ENCODE data around the gene RBP2. TPM values are rescaled to one million over a fixed set of nuclear protein-coding genes. Genes with fewer than 3 reads are reported as not detected.

The RBP2 gene
- total RNA-seq, 1 donor from 2014 or later: not detected

DNA sequence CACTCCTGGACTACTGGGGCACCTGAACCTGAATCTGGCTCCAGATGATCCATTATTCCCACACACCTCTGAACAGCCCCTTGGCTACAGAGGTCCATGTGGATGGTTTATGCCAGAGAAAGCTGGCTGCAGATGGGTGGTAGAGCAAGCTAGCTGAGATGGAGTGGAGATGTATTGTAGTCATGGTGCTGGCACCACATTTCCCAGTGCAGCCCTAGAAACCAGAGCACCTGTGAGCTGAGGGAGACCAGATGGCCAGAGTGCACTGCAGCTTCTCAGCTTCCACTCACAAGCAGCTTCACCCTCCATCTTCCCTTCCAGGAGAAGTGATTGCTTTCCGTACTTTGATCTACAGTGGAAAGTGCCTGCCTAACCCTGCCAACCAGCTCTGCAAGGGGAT lies 33.3 kb upstream of the RBP2 start:
- H3K4me1 Mint-ChIP-seq (ENCODE audit: low read depth): no peaks in the 10 kb centered on the region
- H3K27ac Mint-ChIP-seq: no peak overlapping the region
- H3K4me3 Mint-ChIP-seq: no peak overlapping the region
- H3K9me3 Mint-ChIP-seq: no peaks in the 10 kb centered on the region
- intact Hi-C loops (cut with micrococcal nuclease): no loop called here
- no peaks in the 10 kb centered on the region for H3K27me3 Mint-ChIP-seq (ENCODE audit: insufficient read depth)
- no peak for DNase-seq (ENCODE audit: low spot score)
- no peaks in the 10 kb centered on the region for H3K36me3 Mint-ChIP-seq (ENCODE audit: low read depth)

DNA sequence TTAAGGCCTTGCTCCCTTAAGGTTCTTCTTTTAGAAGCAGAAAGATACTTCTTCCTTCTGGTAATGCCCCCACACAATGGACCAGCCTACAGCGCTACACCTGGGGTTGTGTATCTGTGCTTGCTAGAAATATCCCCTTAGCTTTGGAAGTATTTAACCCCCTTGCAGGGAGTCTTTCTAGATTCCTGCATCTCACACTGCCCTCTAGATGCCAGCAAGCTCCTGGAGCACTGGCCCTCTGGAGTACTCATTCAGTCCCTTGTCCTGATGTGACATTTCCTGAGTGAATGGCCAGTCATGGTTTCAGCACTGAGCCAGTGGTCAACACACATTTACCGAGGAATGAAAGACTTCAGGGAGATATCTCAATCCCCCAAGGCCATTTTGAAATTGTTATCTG lies 30.4 kb upstream of the RBP2 start:
- no peaks in the 10 kb centered on the region for H3K9me3 Mint-ChIP-seq
- H3K4me3 Mint-ChIP-seq: no peak overlapping the region
- H3K4me1 Mint-ChIP-seq (ENCODE audit: low read depth): no peaks in the 10 kb centered on the region
- no peak overlapping the region for H3K27ac Mint-ChIP-seq
- H3K36me3 Mint-ChIP-seq (ENCODE audit: low read depth): no peaks in the 10 kb centered on the region
- intact Hi-C loops (cut with micrococcal nuclease): no loop called here
- no peak for DNase-seq (ENCODE audit: low spot score)
- H3K27me3 Mint-ChIP-seq (ENCODE audit: insufficient read depth): no peaks in the 10 kb centered on the region

DNA sequence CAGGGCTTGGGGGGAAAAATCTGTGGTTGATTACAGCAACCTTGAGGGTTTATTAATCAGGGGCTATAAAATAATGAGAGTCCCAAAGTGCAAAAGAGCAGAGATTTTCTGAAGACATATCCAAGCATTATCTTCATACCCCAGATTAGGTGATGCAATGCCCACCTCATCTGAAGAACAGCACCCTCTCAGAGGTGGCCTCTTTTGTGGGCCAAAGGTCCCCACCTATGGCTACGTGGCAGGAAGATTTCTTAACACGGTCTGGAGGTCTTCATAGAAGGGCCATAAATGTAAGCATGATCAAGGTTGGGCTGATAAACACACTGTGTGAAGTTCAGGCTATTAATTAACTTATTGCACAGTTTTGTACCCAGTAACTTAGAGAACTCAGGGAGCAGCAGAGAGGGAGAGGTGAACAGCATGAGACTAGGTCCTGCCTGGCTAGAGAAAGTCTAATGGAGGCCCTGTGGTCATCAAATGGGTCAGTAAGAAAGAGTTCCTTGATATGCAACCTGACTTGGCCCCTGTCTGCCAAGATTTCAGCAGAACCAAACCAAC lies 29.6 kb upstream of the RBP2 start:
- H3K4me3 Mint-ChIP-seq: no peak overlapping the region
- H3K9me3 Mint-ChIP-seq: no peaks in the 10 kb centered on the region
- no peak for DNase-seq (ENCODE audit: low spot score)
- H3K27ac Mint-ChIP-seq: no peak overlapping the region
- no peaks in the 10 kb centered on the region for H3K4me1 Mint-ChIP-seq (ENCODE audit: low read depth)
- no peaks in the 10 kb centered on the region for H3K36me3 Mint-ChIP-seq (ENCODE audit: low read depth)
- intact Hi-C loops (cut with micrococcal nuclease): no loop called here
- H3K27me3 Mint-ChIP-seq (ENCODE audit: insufficient read depth): no peaks in the 10 kb centered on the region

DNA sequence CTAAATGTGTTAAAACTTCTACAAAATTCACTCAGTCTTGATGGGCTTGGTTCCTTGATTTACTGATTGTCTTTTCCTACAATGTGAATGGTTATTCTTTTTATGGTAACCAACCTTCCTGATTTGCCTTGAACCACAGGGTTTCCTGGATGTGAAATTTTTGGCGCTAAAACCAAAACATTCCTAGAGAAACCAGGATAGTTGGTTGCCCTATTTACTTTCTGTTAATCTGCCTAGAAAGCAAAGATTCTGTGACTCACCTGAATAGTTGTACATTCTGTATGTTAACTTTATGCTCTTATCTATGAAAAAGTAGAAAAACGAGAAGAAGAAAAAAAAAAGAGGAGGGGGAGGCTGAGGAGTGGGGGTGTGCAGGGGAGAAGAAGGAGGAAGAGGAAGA lies 23.2 kb upstream of the RBP2 start:
- H3K9me3 Mint-ChIP-seq: no peaks in the 10 kb centered on the region
- DNase-seq (ENCODE audit: low spot score): no peak
- no peak overlapping the region for H3K4me3 Mint-ChIP-seq
- intact Hi-C loops (cut with micrococcal nuclease): no loop called here
- no peaks in the 10 kb centered on the region for H3K27me3 Mint-ChIP-seq (ENCODE audit: insufficient read depth)
- H3K27ac Mint-ChIP-seq: no peak overlapping the region
- no peaks in the 10 kb centered on the region for H3K4me1 Mint-ChIP-seq (ENCODE audit: low read depth)
- no peaks in the 10 kb centered on the region for H3K36me3 Mint-ChIP-seq (ENCODE audit: low read depth)

DNA sequence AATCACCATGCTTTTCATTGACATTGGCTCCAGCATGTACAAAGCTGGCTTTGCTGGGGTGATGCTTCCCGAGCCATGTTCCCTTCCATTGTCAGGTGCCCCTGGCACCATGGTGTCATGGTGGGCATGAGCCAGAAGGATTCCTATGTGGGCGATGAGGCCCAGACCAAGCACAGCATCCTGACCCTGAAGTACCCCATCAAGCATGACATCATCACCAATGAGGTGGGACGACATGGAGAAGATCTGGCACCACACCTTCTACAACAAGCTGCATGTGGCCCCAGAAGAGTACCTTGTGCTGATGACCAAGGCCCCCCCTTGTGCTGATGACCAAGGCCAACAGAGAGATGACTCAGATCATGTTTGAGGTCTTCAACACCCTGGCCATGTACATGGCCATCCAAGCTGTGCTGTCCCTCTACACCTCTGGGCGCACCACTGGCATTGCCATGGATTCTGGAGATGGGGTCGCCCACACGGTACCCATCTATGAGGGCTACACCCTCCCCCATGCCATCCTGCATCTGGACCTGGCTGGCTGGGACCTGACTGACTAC lies 17.6 kb upstream of the RBP2 start:
- H3K36me3 Mint-ChIP-seq (ENCODE audit: low read depth): no peaks in the 10 kb centered on the region
- DNase-seq (ENCODE audit: low spot score): no peak
- H3K9me3 Mint-ChIP-seq: peaks cover 4% of the 10 kb centered on the region
- H3K4me1 Mint-ChIP-seq (ENCODE audit: low read depth): no peaks in the 10 kb centered on the region
- H3K27ac Mint-ChIP-seq: no peak overlapping the region
- H3K27me3 Mint-ChIP-seq (ENCODE audit: insufficient read depth): peaks cover 7% of the 10 kb centered on the region
- intact Hi-C loops (cut with micrococcal nuclease): no loop called here
- H3K4me3 Mint-ChIP-seq: no peak overlapping the region

DNA sequence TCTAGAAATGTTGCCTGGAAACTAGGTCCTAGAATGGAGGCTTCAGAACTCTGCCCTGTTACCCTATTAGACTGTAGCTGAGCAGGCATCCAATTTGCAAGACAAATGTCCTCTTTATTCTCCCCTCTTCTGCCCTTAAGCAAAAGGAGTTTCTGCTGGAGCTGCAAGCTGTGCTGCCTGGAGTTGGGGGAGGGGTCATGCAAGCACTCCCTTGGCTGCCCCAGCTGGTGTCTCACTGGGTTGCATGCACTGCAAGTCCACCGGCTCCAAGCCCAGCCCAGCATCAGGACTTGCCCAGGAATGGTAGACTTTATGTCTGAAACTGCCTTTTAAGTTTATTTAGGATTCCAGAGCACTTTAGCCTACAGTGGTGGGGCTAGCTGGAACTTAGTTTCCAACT lies 15.7 kb upstream of the RBP2 start:
- no peaks in the 10 kb centered on the region for H3K36me3 Mint-ChIP-seq (ENCODE audit: low read depth)
- intact Hi-C loops (cut with micrococcal nuclease): no loop called here
- peaks cover 9% of the 10 kb centered on the region for H3K9me3 Mint-ChIP-seq

DNA sequence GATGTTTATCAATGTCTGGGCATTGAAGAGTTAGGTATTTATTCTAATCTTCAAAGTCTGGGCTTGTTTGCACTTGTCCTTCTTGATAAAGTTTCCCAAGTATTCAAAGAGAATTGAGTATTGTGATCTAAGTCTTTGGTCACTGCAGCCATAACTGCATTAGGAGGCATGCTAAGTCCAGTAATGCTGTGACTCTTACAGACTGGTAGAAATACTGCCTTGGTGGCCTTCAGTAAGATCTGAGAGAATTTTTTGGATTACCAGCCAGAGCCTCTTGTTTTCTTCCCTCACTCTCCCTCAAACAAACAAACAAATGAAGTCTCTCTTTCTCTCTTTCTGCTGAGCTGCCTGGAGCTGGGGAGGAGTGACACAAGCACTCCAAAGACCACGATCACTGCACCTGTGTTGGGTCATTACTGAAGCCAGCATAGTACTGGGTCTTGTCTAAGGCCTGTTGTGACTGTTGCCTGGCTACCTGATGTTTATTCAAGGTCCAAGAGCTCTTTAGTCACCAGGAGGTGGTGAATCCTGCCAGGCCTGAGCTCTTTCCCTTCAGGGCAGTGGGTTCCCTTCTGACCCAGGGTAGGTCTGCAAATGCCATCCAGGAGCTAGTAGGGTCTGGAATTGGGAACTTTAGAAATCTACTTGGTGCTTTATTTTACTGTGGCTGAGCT lies 14.8 kb upstream of the RBP2 start:
- no peak overlapping the region for H3K27ac Mint-ChIP-seq
- H3K4me3 Mint-ChIP-seq: no peak overlapping the region
- peaks cover 9% of the 10 kb centered on the region for H3K9me3 Mint-ChIP-seq

More for the DNA sequence above, 15.7 kb upstream of the RBP2 start:
- Mint-ChIP-seq H3K4me1 (ENCODE audit: low read depth) (no peaks in the 10 kb centered on the region), H3K4me3 (no peak overlapping the region), H3K27ac (no peak overlapping the region), H3K27me3 (ENCODE audit: insufficient read depth) (peaks cover 7% of the 10 kb centered on the region)
- no peak for DNase-seq (ENCODE audit: low spot score)

DNA sequence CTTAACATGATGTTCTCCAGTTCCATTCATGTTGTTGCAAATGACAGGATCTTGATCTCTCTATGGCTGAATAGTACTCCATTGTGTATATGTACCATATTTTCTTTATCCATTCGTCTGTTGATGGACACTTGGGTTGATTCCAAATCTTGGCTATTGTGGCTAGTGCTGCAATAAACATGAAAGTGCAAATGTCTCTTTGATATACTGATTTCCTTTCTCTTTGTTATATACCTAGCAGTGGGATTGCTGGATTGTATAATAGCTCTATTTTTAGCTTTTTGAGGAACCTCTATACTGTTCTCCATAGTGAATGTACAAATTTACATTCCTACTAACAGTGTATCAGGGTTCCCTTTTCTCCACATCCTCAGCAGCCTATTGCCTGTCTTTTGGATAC lies 5.9 kb upstream of the RBP2 start:
- Mint-ChIP-seq H3K36me3 (ENCODE audit: low read depth) (no peaks in the 10 kb centered on the region), H3K4me3 (no peak overlapping the region), H3K9me3 (no peaks in the 10 kb centered on the region), H3K27me3 (ENCODE audit: insufficient read depth) (no peaks in the 10 kb centered on the region), H3K4me1 (ENCODE audit: low read depth) (no peaks in the 10 kb centered on the region), H3K27ac (no peak overlapping the region)
- intact Hi-C loops (cut with micrococcal nuclease): no loop called here
- no peak for DNase-seq (ENCODE audit: low spot score)

More for the DNA sequence above, 14.8 kb upstream of the RBP2 start:
- Mint-ChIP-seq H3K36me3 (ENCODE audit: low read depth) (no peaks in the 10 kb centered on the region), H3K27me3 (ENCODE audit: insufficient read depth) (peaks cover 7% of the 10 kb centered on the region), H3K4me1 (ENCODE audit: low read depth) (no peaks in the 10 kb centered on the region)
- no peak for DNase-seq (ENCODE audit: low spot score)
- intact Hi-C loops (cut with micrococcal nuclease): no loop called here

DNA sequence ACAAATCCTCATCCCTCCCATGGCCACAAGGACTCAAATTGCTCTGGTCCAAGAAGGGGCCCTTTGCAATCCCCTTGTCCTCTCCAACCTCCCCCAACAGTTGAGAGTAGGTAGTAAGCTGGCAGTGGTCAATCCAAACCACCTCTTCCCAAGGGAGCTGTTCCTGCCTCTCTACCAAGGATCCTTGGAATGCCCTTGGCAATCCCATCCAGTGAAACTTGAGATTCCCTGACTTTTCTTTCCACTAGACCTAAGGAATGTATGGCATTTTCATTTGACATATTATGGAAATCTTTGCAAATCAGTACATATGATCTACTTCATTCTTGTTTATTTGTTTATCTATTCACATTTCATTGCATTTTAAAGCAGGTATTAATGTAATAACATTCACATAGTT lies 4.8 kb upstream of the RBP2 start:
- DNase-seq (ENCODE audit: low spot score): no peak
- no peak overlapping the region for H3K27ac Mint-ChIP-seq
- H3K4me3 Mint-ChIP-seq: no peak overlapping the region
- H3K27me3 Mint-ChIP-seq (ENCODE audit: insufficient read depth): no peaks in the 10 kb centered on the region
- H3K4me1 Mint-ChIP-seq (ENCODE audit: low read depth): no peaks in the 10 kb centered on the region
- H3K9me3 Mint-ChIP-seq: no peaks in the 10 kb centered on the region
- no peaks in the 10 kb centered on the region for H3K36me3 Mint-ChIP-seq (ENCODE audit: low read depth)
- intact Hi-C loops (cut with micrococcal nuclease): no loop called here

DNA sequence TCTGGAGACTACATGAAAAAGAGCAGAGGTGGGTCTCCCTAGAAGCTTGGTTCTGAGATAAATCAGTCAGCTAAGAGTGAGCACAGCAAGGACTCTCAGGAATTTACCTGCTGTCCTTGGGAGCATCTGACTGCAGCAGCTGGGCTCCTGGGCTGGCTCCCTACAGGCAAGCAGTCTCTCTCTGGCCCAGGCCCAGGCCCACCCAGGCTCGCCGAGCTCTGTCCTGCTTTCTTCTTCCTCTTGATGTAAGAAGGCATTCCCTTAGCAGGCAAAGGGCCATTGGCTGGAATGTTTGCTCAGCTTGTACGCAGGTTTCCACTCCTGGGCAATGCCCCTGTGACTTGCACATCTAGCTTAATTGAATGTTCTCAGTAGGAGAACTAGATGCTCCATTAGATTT lies 4.3 kb upstream of the RBP2 start:
- Mint-ChIP-seq H3K27ac (no peak overlapping the region), H3K9me3 (no peaks in the 10 kb centered on the region)
- intact Hi-C loops (cut with micrococcal nuclease): no loop called here

DNA sequence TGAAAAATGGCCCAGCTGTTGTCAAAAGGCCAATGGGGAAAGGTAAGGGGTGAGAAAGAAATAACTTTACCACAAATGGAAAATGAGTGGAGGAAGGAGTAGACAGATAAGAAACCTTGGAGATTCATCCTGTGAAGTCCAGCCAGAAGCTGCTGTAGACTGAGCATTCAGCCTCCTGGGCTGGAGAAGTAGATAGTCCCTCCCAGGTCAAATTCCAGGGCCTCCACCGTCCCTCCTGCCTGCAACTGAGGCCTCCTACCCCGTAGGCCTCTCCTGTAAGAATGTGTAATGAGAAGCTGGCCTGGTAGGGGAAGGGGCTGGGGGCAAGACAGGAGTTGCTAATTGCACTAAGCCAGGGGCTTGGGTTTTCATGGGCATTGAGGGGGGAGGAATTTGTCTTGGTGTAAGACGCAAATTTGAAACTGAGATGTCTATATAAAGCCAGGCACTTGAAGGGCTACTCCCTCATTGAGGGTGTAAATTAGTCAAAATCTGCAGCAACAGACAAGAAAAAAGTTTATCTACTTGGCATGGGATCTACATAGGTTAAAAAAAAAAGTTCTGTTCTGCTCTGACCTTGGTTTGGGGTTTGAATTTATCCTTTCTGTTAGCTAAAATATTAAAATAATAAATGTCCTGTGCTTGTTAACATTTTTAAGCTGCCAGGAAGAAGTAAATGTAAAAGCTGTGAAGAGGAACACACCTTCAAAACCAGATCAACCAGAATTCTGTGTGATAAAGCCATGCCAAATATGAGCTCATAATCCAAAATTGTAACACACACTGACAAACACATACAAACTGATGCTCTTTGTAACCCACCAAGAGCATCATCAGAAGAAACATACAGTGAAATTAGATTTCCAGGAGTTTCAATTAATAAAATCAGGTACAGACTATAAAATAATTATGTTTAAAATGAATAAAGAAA lies 1.7 kb upstream of the RBP2 start:
- Mint-ChIP-seq H3K36me3 (ENCODE audit: low read depth) (no peaks in the 10 kb centered on the region), H3K4me1 (ENCODE audit: low read depth) (no peaks in the 10 kb centered on the region), H3K27me3 (ENCODE audit: insufficient read depth) (no peaks in the 10 kb centered on the region), H3K27ac (no peak overlapping the region), H3K9me3 (no peaks in the 10 kb centered on the region), H3K4me3 (no peak overlapping the region)
- intact Hi-C loops (cut with micrococcal nuclease): no loop called here
- no peak for DNase-seq (ENCODE audit: low spot score)

More for the DNA sequence above, 4.3 kb upstream of the RBP2 start:
- no peak overlapping the region for H3K4me3 Mint-ChIP-seq
- no peak for DNase-seq (ENCODE audit: low spot score)
- H3K36me3 Mint-ChIP-seq (ENCODE audit: low read depth): no peaks in the 10 kb centered on the region
- H3K4me1 Mint-ChIP-seq (ENCODE audit: low read depth): no peaks in the 10 kb centered on the region
- no peaks in the 10 kb centered on the region for H3K27me3 Mint-ChIP-seq (ENCODE audit: insufficient read depth)

DNA sequence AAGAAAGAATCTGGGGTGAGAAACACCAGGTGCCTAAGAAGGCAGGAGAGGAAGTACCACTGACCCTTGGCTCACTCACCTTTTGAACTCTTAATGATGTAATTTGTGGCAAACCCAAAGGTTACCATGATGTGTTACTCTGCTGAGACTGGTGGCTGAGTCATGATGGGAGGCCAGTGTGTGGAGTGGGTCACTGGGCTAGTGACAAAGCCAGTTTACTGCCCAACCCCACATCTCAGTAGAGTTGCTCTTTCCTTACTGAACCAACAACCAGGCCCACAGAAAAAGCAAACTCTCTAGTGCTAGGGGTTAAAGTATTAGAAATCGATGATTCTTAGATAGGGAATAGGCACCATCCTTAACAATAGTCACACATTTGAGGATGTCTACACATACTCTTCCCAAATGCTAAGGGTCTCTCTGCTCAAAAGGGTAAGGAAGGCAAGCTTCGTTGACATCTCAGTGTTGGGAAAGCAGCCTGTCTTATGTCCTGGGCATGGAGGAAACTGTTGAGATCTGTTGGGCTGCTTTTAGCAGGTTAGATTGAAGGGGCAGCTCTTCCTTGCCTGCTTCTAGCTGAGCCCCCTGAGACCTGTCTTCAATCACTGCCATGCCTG lies 3.1 kb downstream of the RBP2 start:
- Mint-ChIP-seq H3K27me3 (ENCODE audit: insufficient read depth) (no peaks in the 10 kb centered on the region), H3K27ac (no peak overlapping the region), H3K4me1 (ENCODE audit: low read depth) (no peaks in the 10 kb centered on the region), H3K4me3 (no peak overlapping the region), H3K36me3 (ENCODE audit: low read depth) (no peaks in the 10 kb centered on the region), H3K9me3 (no peaks in the 10 kb centered on the region)
- intact Hi-C loops (cut with micrococcal nuclease): no loop called here
- no peak for DNase-seq (ENCODE audit: low spot score)

Data from activated T-helper 1 cell treated with anti-CD3 and anti-CD28 coated beads, Interleukin-12 subunit alpha, Interleukin-12 subunit beta, Interleukin-2, Interleukin-4 antibody, amounts not matched to agents 30 ng/mL and 10 ng/mL and 1 ng/mL, durations not matched to agents 14 hours and 24 hours and 36 hours (primary cell).